HepG2 (cell line): Measurements from ENCODE around the gene CSF3R. TPM values are rescaled to one million over a fixed set of nuclear protein-coding genes. Genes with fewer than 3 reads are reported as not detected.

ENCODE experiments used
- BCL6 ChIP-seq: IDR thresholded peaks from 2 replicates; pipeline ENCODE4 v1.6.1; 2016; ENCODE audit warnings: missing genetic modification reagents, missing compliant biosample characterization
- TBX2 ChIP-seq: sonication (generic); formaldehyde crosslinking; IDR thresholded peaks from 2 replicates; pipeline ENCODE4 v1.5.0; 2020; ENCODE audit warnings: missing genetic modification reagents, mild to moderate bottlenecking, borderline replicate concordance
- TCF12 ChIP-seq, 2 experiments: fragments of 450-650 bp in 1 of 2; sonication (generic) in 1 of 2; formaldehyde crosslinking in 1 of 2; IDR thresholded peaks; 2 replicates each; pipeline versions ENCODE4 v1.6.1 to v1.8.0; 2017 to 2022; ENCODE audit warnings: antibody characterized with exemption in 1 of 2, mild to moderate bottlenecking in 1 of 2, missing genetic modification reagents in 1 of 2, moderate library complexity in 1 of 2
- ZNF235 ChIP-seq: sonication (generic); formaldehyde crosslinking; IDR thresholded peaks from 2 replicates; pipeline ENCODE4 v1.8.1; 2023; ENCODE audit warnings: mild to moderate bottlenecking, missing genetic modification reagents, borderline replicate concordance
- ZNF260 ChIP-seq: sonication (generic); formaldehyde crosslinking; IDR thresholded peaks from 2 replicates; pipeline ENCODE4 v1.4.0; 2020; ENCODE audit warnings: missing genetic modification reagents, low read depth, mild to moderate bottlenecking, borderline replicate concordance
- ZNF317 ChIP-seq: sonication (generic); formaldehyde crosslinking; IDR thresholded peaks from 2 replicates; pipeline ENCODE4 v1.5.0; 2020; ENCODE audit warnings: mild to moderate bottlenecking, missing genetic modification reagents
- polyA plus RNA-seq, 8 experiments: library from polyadenylated mRNA; depleted of rRNA in 3 of 8; stranded (reverse) in 7 of 8; unstranded in 1 of 8; fragments of >200 nt; fragmentation: Illumina TruSeq in 4 of 8; extraction: Trizol in 4 of 8; gene quantifications; 2 replicates each; pipeline versions ENCODE4 v1.2.1 to v1.2.3, GENCODE V29; 2011 to 2016; ENCODE audit warnings: low read depth in 4 of 8, missing spikeins in 1 of 8, mixed read lengths in 1 of 8; ENCODE audit not compliant: insufficient read depth in 1 of 8
- total RNA-seq, 5 experiments: library from RNA; depleted of rRNA; stranded (reverse); fragments of >200 nt; fragmentation: Illumina TruSeq; extraction: Trizol; gene quantifications; 2 replicates each; pipeline ENCODE4 v1.2.3, GENCODE V29; 2016; ENCODE audit warnings: low read depth in 1 of 5
- TF ChIP-seq, protein P1 (sequence below), 2 experiments: sonication (generic) in 1 of 2; formaldehyde crosslinking in 1 of 2; IDR thresholded peaks; 2 replicates each; pipeline versions ENCODE4 v1.4.0 to v1.6.1; 2016 to 2020; ENCODE audit warnings: borderline replicate concordance in 1 of 2, low read depth in 1 of 2, mild to moderate bottlenecking in 1 of 2, missing genetic modification reagents in 1 of 2
- TF ChIP-seq, protein P2 (sequence below): sonication (generic); formaldehyde crosslinking; IDR thresholded peaks from 2 replicates; pipeline ENCODE4 v1.5.0; 2020; ENCODE audit warnings: missing genetic modification reagents
- TF ChIP-seq, protein P3 (sequence below): sonication (generic); formaldehyde crosslinking; IDR thresholded peaks from 2 replicates; pipeline ENCODE4 v1.4.0; 2020; ENCODE audit warnings: missing genetic modification reagents
- TF ChIP-seq, protein P4 (sequence below): sonication (generic); formaldehyde crosslinking; IDR thresholded peaks from 2 replicates; pipeline ENCODE4 v1.8.1; 2023; ENCODE audit warnings: missing genetic modification reagents, mild to moderate bottlenecking, borderline replicate concordance
- TF ChIP-seq, protein P5 (sequence below): sonication (generic); formaldehyde crosslinking; IDR thresholded peaks from 2 replicates; pipeline ENCODE4 v1.4.0; 2020; ENCODE audit warnings: missing genetic modification reagents, borderline replicate concordance

The CSF3R gene
- total and polyA plus RNA-seq, 2 of the 13 experiments (the other 11 are each of a cell fraction or from before 2014, with no cell fraction given) = 11.9 to 28.8 TPM

DNA sequence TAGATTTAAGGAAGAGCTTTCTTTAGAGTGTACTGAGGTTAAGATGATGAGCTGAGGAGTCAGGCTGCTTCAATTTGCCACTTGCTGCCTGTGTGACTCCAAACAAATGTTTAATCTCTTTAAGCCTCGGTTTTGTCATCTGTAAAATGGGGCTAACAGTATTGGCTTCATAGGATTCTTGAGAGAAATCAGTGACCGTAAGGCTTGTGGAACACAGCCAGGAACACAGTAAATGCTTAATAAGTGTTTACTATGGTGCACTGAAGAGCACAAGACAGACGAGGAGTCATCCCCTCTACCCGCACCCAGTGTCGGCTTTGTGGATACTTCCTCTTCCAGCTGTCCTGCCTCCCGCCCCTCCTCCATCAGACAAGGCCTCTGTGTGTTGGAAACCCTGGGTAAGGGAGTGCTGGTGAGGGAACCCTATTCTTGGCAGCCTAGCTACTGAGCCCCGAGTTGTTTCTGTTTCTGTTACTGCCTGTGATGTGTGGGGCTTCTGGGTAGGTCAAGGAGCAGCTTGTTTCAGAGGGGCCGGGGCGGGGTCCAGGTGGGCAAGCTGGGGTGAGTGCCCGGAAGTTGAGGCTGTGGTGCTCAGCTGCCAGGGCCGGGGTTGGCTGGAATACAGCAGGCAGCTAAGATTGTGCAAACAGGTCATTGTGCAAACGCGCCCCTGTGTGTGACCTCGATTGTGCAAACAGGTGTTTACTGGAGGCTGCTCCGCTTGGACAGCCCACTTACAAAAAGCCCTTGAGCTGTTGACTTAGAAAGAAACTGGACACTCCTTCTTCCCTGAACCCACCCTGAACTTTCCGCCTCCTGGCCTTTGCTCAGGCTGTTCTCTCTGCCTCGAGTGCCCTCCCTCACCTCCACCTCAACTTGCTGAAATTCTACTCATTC lies 4.0 kb upstream of the CSF3R start (continued):
- TF ChIP-seq, protein P1, sequence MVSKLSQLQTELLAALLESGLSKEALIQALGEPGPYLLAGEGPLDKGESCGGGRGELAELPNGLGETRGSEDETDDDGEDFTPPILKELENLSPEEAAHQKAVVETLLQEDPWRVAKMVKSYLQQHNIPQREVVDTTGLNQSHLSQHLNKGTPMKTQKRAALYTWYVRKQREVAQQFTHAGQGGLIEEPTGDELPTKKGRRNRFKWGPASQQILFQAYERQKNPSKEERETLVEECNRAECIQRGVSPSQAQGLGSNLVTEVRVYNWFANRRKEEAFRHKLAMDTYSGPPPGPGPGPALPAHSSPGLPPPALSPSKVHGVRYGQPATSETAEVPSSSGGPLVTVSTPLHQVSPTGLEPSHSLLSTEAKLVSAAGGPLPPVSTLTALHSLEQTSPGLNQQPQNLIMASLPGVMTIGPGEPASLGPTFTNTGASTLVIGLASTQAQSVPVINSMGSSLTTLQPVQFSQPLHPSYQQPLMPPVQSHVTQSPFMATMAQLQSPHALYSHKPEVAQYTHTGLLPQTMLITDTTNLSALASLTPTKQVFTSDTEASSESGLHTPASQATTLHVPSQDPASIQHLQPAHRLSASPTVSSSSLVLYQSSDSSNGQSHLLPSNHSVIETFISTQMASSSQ (IDR thresholded peaks at IDR 0.05; ENCODE audit: low read depth) = peak; percentile 81
- TF ChIP-seq, protein P1 (CRISPR knock-in tag; IDR thresholded peaks at IDR 0.05; ENCODE audit: borderline replicate concordance) = peak; percentile 86
- TF ChIP-seq, protein P2, sequence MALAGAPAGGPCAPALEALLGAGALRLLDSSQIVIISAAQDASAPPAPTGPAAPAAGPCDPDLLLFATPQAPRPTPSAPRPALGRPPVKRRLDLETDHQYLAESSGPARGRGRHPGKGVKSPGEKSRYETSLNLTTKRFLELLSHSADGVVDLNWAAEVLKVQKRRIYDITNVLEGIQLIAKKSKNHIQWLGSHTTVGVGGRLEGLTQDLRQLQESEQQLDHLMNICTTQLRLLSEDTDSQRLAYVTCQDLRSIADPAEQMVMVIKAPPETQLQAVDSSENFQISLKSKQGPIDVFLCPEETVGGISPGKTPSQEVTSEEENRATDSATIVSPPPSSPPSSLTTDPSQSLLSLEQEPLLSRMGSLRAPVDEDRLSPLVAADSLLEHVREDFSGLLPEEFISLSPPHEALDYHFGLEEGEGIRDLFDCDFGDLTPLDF (CRISPR knock-in tag) = peak; percentile 59; the same call in 1 of the 2 replicates
- TF ChIP-seq BCL6 (CRISPR knock-in tag) (peak; percentile 93), TCF12 (IDR thresholded peaks at IDR 0.05) (no peak), TCF12 (CRISPR knock-in tag; IDR thresholded peaks at IDR 0.05) (peak; percentile 98), TBX2 (CRISPR knock-in tag) (peak; percentile 97), ZNF235 (CRISPR knock-in tag) (0 out of 2 replicates have a peak, but pooled peaks have one; percentile 74), ZNF317 (CRISPR knock-in tag) (peak; percentile 88), ZNF260 (CRISPR knock-in tag) (no peak)
- TF ChIP-seq, protein P3, sequence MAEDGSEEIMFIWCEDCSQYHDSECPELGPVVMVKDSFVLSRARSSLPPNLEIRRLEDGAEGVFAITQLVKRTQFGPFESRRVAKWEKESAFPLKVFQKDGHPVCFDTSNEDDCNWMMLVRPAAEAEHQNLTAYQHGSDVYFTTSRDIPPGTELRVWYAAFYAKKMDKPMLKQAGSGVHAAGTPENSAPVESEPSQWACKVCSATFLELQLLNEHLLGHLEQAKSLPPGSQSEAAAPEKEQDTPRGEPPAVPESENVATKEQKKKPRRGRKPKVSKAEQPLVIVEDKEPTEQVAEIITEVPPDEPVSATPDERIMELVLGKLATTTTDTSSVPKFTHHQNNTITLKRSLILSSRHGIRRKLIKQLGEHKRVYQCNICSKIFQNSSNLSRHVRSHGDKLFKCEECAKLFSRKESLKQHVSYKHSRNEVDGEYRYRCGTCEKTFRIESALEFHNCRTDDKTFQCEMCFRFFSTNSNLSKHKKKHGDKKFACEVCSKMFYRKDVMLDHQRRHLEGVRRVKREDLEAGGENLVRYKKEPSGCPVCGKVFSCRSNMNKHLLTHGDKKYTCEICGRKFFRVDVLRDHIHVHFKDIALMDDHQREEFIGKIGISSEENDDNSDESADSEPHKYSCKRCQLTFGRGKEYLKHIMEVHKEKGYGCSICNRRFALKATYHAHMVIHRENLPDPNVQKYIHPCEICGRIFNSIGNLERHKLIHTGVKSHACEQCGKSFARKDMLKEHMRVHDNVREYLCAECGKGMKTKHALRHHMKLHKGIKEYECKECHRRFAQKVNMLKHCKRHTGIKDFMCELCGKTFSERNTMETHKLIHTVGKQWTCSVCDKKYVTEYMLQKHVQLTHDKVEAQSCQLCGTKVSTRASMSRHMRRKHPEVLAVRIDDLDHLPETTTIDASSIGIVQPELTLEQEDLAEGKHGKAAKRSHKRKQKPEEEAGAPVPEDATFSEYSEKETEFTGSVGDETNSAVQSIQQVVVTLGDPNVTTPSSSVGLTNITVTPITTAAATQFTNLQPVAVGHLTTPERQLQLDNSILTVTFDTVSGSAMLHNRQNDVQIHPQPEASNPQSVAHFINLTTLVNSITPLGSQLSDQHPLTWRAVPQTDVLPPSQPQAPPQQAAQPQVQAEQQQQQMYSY = peak; percentile 78
- TF ChIP-seq, protein P4, sequence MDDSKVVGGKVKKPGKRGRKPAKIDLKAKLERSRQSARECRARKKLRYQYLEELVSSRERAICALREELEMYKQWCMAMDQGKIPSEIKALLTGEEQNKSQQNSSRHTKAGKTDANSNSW (CRISPR knock-in tag) = no peak
- TF ChIP-seq, protein P5, sequence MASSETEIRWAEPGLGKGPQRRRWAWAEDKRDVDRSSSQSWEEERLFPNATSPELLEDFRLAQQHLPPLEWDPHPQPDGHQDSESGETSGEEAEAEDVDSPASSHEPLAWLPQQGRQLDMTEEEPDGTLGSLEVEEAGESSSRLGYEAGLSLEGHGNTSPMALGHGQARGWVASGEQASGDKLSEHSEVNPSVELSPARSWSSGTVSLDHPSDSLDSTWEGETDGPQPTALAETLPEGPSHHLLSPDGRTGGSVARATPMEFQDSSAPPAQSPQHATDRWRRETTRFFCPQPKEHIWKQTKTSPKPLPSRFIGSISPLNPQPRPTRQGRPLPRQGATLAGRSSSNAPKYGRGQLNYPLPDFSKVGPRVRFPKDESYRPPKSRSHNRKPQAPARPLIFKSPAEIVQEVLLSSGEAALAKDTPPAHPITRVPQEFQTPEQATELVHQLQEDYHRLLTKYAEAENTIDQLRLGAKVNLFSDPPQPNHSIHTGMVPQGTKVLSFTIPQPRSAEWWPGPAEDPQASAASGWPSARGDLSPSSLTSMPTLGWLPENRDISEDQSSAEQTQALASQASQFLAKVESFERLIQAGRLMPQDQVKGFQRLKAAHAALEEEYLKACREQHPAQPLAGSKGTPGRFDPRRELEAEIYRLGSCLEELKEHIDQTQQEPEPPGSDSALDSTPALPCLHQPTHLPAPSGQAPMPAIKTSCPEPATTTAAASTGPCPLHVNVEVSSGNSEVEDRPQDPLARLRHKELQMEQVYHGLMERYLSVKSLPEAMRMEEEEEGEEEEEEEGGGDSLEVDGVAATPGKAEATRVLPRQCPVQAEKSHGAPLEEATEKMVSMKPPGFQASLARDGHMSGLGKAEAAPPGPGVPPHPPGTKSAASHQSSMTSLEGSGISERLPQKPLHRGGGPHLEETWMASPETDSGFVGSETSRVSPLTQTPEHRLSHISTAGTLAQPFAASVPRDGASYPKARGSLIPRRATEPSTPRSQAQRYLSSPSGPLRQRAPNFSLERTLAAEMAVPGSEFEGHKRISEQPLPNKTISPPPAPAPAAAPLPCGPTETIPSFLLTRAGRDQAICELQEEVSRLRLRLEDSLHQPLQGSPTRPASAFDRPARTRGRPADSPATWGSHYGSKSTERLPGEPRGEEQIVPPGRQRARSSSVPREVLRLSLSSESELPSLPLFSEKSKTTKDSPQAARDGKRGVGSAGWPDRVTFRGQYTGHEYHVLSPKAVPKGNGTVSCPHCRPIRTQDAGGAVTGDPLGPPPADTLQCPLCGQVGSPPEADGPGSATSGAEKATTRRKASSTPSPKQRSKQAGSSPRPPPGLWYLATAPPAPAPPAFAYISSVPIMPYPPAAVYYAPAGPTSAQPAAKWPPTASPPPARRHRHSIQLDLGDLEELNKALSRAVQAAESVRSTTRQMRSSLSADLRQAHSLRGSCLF (CRISPR knock-in tag) = peak; percentile 59; the same call in 1 of the 2 replicates
